SH-SY5Y (cell line): ENCODE results near the gene AMPD1.

ENCODE experiments used
- GATA2 ChIP-seq: IDR thresholded peaks from 2 replicates; pipeline ENCODE4 v1.6.1; 2011; ENCODE audit warnings: mild to moderate bottlenecking, low read depth, low read length
- GATA3 ChIP-seq: IDR thresholded peaks from 2 replicates; pipeline ENCODE4 v1.6.1; 2011; ENCODE audit warnings: low read depth, mild to moderate bottlenecking, low read length, moderate library complexity

- TF ChIP-seq GATA2 (no peak), GATA3 (no peak)
These were observed 15.0 kb upstream of the AMPD1 start for GRCh38 chr1:114710360-114710759.
